Smooth muscle cell (in vitro differentiated cells): ENCODE data around the gene KLKB1. TPM values are rescaled to one million over a fixed set of nuclear protein-coding genes. Genes with fewer than 3 reads are reported as not detected.

Experiments
- DNase-seq: peaks from one replicate; lab custom pipeline; 2025; ENCODE audit not compliant: unreplicated experiment; lab: John Stamatoyannopoulos, UW
- H2AFZ ChIP-seq: fragments of 200-600 bp; sonication (generic); 2 replicates; pipeline ENCODE4 v1.6.0; 2016; ENCODE audit warnings: antibody characterized with exemption, low read depth, mild to moderate bottlenecking
- H3F3A ChIP-seq: fragments of 200-600 bp; sonication (generic); 2 replicates; pipeline ENCODE4 v1.6.0; 2017; ENCODE audit warnings: antibody characterized with exemption, low read depth
- H3K27ac ChIP-seq: fragments of 200-600 bp; sonication (generic); 2 replicates; pipeline ENCODE4 v1.5.1; 2016; ENCODE audit warnings: low read depth, mild to moderate bottlenecking
- H3K27me3 ChIP-seq: fragments of 200-600 bp; sonication (generic); 2 replicates; pipeline ENCODE4 v1.6.1; 2016; ENCODE audit warnings: low read depth, mild to moderate bottlenecking
- H3K36me3 ChIP-seq: fragments of 200-600 bp; sonication (generic); 2 replicates; pipeline ENCODE4 v1.5.1; 2016; ENCODE audit warnings: low read depth
- H3K4me1 ChIP-seq: fragments of 200-600 bp; sonication (generic); 2 replicates; pipeline ENCODE4 v1.5.1; 2016; ENCODE audit warnings: low read depth
- H3K4me2 ChIP-seq: fragments of 200-600 bp; sonication (generic); 2 replicates; pipeline ENCODE4 v1.6.0; 2016; ENCODE audit warnings: mild to moderate bottlenecking
- H3K4me3 ChIP-seq: fragments of 200-600 bp; sonication (generic); 2 replicates; pipeline ENCODE4 v1.5.1; 2016; ENCODE audit warnings: mild to moderate bottlenecking
- H3K79me2 ChIP-seq: fragments of 200-600 bp; sonication (generic); 2 replicates; pipeline ENCODE4 v1.6.0; 2016; ENCODE audit warnings: low read depth, mild to moderate bottlenecking
- H3K9ac ChIP-seq: fragments of 200-600 bp; sonication (generic); 2 replicates; pipeline ENCODE4 v1.6.0; 2016; ENCODE audit warnings: low read depth
- H3K9me3 ChIP-seq: fragments of 200-600 bp; sonication (generic); replicated peaks from 2 replicates; pipeline ENCODE4 v1.5.1; 2016; ENCODE audit warnings: low read depth
- H4K20me1 ChIP-seq: fragments of 200-600 bp; sonication (generic); 2 replicates; pipeline ENCODE4 v1.6.0; 2016; ENCODE audit warnings: low read depth
- CTCF ChIP-seq: fragments of 200-600 bp; sonication (generic); IDR thresholded peaks from 2 replicates; pipeline ENCODE4 v1.5.1; 2017; ENCODE audit warnings: borderline replicate concordance, mild to moderate bottlenecking, antibody characterized with exemption; ENCODE audit not compliant: insufficient read depth, poor library complexity, severe bottlenecking
- whole genome bisulfite sequencing: methylation state at CpG from one replicate; pipeline ENCODE4 v1.1.7; 2016; ENCODE audit warnings: low lambda C conversion rate; 5-methylcytosine and 5-hydroxymethylcytosine counted together
- polyA plus RNA-seq: library from polyadenylated mRNA; unstranded; fragments of >200 nt; fragmentation: Nextera tagmentation; extraction: Ambion mirVana; gene quantifications from 2 replicates; pipeline ENCODE4 v1.2.1, GENCODE V29; 2016
- total RNA-seq: library from RNA; depleted of rRNA; stranded (reverse); fragments of >200 nt; gene quantifications from 2 replicates; pipeline ENCODE4 v1.2.3, GENCODE V29; 2014

The KLKB1 gene
- total and polyA plus RNA-seq, 2 experiments from 2014 or later = not detected

- Histone ChIP-seq H3K79me2 (no peaks in the 10 kb centered on the region), H3K4me3 (no peak overlapping the region), H3K9ac (no peak overlapping the region), H3K36me3 (no peaks in the 10 kb centered on the region), H2AFZ (no peak overlapping the region), H3K27ac (no peak overlapping the region), H4K20me1 (no peaks in the 10 kb centered on the region), H3F3A (peaks cover 3% of the 10 kb centered on the region), H3K4me1 (no peaks in the 10 kb centered on the region), H3K9me3 (no peaks in the 10 kb centered on the region), H3K27me3 (no peaks in the 10 kb centered on the region), H3K4me2 (no peak overlapping the region)
- 97% methylated on average over 6 of the region's 6 CpGs for WGBS
- TF ChIP-seq CTCF = no peak
- DNase-seq = no peak
Observed at GRCh38 chr4:186196063-186196462, 31.2 kb upstream of the KLKB1 start.

- DNase-seq = no peak
- no peaks in the 10 kb centered on the region for H3K27me3 ChIP-seq
- 82% methylated on average over 6 of the region's 6 CpGs for WGBS
- no peaks in the 10 kb centered on the region for H3K9me3 ChIP-seq
- H3K9ac ChIP-seq = no peak overlapping the region
- H3K4me3 ChIP-seq = no peak overlapping the region
- no peaks in the 10 kb centered on the region for H4K20me1 ChIP-seq
- no peak overlapping the region for H3K4me2 ChIP-seq
- no peaks in the 10 kb centered on the region for H3F3A ChIP-seq
- no peaks in the 10 kb centered on the region for H3K36me3 ChIP-seq
- TF ChIP-seq CTCF = no peak
- H2AFZ ChIP-seq = no peak overlapping the region
- no peak overlapping the region for H3K27ac ChIP-seq
- H3K4me1 ChIP-seq = no peaks in the 10 kb centered on the region
- H3K79me2 ChIP-seq = no peaks in the 10 kb centered on the region
Observed at GRCh38 chr4:186200516-186200915, 26.8 kb upstream of the KLKB1 start.

- H3K79me2 ChIP-seq = no peaks in the 10 kb centered on the region
- no peak for DNase-seq
Observed at GRCh38 chr4:186201010-186201409, 26.3 kb upstream of the KLKB1 start.

More at GRCh38 chr4:186201010-186201409, 26.3 kb upstream of the KLKB1 start:
- TF ChIP-seq CTCF = no peak
- no peak overlapping the region for H3K4me3 ChIP-seq
- H3K27ac ChIP-seq = no peak overlapping the region
- H4K20me1 ChIP-seq = no peaks in the 10 kb centered on the region
- H2AFZ ChIP-seq = no peak overlapping the region
- no peaks in the 10 kb centered on the region for H3K36me3 ChIP-seq
- no peaks in the 10 kb centered on the region for H3K9me3 ChIP-seq
- no peaks in the 10 kb centered on the region for H3K4me1 ChIP-seq
- H3K4me2 ChIP-seq = no peak overlapping the region
- H3K9ac ChIP-seq = no peak overlapping the region
- no peaks in the 10 kb centered on the region for H3K27me3 ChIP-seq
- H3F3A ChIP-seq = no peaks in the 10 kb centered on the region
- WGBS = 89% methylated on average over 7 of the region's 7 CpGs
